Measurements from ENCODE around the gene H6PD.

Gene H6PD

DNA sequence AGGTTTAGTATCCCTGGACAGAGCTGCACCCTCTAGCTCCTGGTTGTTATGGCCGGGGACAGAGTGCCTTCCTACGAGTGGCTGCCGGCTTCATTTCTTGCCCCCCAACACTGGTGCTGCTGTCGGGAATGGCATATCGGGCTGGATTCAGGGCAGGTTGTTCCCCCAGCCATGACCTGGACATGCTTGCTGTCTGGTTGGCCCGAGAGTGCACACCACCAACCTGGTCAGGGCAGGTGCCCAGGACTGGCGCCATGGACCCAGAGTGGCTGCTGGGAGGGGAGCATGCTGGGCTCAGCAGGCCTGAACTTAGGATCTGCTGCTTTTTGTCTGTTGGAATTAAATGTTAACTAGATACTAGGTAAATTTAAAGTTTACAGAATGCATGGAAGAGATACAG is 21.8 kb downstream of the H6PD start:
- DNase-seq (ENCODE audit: extremely low read depth in 1 of 2, low read depth in 1 of 2): no peak

DNA sequence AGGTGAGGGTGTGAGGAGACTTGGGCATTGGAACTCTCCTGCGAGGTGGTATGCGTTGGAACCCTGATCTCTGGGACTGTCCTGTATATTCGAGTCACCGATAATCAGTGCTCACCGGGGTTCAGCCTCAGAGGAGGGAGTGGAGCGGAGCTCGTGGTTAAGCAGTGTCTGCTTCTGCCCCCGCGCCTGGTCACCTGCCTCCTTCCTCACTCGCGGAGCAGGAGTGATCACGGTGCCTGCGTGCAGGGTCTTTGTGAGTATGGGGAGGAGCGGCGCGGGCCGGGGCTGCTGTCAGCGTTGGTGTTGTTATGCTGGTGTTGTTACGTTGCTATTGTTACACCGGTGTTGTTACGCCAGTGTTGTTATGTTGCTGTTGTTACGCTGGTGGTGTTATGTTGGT is 23.3 kb downstream of the H6PD start:
- no peak for DNase-seq (ENCODE audit: extremely low read depth in 1 of 2, low read depth in 1 of 2)

DNA sequence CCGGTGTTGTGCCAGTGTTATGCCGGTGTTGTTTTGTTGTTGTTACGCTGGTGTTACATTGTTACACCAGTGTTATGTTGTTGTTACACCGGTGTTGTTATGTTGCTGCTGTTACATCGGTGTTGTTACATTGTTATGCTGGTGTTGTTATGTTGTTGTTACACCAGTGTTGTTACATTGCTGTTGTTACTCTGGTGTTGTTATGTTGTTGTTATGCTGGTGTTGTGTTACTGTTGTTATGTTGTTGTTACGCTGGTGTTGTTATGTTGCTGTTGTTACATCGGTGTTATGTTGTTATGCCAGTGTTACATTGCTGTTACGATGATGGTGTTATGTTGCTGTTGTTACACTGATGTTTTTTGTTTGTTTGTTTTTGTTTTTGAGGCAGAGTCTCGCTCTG is 24.1 kb downstream of the H6PD start:
- no peak for DNase-seq (ENCODE audit: extremely low read depth in 1 of 2, low read depth in 1 of 2)

DNA sequence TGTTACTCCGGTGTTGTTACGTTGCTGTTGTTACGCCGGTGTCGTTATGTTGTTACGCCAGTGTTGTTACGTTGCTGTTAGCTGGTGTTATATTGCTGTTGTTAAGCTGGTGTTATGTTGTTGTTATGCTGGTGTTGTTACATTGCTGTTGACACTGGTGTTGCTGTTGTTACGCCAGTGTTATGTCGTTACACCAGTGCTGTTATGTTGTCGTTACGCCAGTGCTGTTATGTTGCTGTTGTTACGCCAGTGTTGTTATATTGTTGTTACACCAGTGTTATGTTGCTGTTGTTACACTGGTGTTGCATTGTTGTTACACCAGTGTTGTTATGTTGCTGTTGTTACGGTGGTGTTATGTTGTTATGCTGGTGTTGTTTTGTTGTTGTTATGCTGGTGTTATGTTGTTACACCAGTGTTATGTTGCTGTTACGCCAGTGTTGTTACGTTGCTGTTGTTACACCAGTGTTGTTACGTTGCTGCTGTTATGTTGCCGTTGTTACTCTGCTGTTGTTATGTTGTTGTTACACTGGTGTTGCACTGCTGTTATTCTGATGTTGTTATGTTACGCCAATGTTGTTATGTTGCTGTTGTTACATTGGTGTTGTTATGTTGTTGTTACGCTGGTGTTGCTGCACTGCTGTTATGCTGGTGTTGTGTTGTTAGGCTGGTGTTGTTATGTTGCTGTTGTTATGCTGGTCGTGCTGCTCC is 25.6 kb downstream of the H6PD start:
- no peak for DNase-seq (ENCODE audit: extremely low read depth in 1 of 2, low read depth in 1 of 2)

DNA sequence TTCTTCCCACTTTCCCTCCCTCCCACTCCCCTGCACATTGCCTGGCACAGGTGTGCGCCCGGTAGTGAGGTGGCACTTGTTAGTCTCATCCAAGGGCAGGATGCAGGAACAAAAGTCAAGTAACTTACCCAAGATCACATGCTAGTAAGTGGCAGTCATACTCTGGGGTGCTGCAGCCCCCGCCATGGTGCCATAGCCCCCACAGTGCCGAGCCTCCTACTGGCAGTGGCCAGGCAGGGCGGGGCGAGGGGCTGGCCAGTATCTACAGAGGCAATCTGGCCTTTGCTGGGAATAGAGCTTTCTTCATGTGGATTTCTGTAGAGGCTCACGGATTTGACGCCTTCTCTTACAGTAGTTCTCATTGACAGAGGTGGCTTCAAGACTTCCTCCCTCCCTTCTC is 26.9 kb downstream of the H6PD start:
- DNase-seq (ENCODE audit: extremely low read depth in 1 of 2, low read depth in 1 of 2): no peak

DNA sequence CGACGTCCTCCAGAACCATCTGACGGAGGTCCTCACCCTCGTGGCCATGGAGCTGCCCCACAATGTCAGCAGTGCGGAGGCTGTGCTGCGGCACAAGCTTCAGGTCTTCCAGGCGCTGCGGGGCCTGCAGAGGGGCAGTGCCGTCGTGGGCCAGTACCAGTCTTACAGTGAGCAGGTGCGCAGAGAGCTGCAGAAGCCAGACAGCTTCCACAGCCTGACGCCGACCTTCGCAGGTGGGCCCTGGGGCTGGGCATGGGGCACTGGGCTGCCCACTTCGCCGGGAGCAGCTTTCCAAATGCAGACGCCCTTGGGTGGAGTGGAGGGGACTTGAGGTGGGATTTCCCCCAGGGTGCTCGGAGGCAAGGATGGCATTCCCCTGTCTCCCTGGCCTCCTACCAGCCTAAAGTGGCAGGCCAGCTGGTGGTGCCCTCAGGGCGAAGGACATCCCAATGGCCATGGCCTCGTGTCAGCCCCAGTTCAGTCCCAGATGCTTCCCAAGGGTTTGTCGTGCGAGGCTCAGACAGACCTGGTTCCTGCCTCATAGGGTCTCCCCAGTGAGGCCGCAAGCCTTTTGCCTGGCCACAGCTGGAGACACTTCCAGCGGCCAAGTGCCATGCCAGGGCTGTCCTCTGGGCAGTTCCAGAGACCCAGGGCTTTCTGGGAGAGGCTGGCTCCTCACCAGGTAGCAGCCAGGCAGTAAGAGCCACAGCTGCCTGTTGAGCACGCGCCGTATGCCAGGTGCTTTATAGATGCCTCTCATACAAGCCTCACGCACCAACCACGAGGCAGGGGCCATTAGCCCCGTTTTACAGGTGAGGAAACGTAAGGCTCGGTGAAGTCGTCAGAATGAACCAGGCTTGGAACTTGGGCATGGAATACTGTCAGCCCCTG is 27.8 kb downstream of the H6PD start:
- DNase-seq (ENCODE audit: extremely low read depth in 1 of 2, low read depth in 1 of 2): no peak

DNA sequence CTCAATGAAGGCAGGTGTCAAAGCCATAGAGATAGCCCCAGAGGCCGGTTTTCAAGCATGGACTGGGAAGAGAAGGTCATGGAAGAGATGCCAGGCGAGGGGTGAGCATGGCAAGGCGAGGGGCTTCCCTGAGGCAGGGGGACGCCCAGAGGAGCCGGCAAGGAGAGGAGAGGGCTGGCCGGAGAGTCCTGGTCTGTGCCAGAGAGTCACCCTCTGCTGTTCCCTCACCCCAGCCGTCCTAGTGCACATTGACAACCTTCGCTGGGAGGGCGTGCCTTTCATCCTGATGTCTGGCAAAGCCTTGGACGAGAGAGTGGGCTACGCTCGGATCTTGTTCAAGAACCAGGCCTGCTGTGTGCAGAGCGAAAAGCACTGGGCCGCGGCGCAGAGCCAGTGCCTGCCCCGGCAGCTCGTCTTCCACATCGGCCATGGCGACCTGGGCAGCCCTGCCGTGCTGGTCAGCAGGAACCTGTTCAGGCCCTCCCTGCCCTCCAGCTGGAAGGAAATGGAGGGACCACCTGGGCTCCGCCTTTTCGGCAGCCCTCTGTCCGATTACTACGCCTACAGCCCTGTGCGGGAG is 28.8 kb downstream of the H6PD start:
- DNase-seq (ENCODE audit: extremely low read depth in 1 of 2, low read depth in 1 of 2): no peak

DNA sequence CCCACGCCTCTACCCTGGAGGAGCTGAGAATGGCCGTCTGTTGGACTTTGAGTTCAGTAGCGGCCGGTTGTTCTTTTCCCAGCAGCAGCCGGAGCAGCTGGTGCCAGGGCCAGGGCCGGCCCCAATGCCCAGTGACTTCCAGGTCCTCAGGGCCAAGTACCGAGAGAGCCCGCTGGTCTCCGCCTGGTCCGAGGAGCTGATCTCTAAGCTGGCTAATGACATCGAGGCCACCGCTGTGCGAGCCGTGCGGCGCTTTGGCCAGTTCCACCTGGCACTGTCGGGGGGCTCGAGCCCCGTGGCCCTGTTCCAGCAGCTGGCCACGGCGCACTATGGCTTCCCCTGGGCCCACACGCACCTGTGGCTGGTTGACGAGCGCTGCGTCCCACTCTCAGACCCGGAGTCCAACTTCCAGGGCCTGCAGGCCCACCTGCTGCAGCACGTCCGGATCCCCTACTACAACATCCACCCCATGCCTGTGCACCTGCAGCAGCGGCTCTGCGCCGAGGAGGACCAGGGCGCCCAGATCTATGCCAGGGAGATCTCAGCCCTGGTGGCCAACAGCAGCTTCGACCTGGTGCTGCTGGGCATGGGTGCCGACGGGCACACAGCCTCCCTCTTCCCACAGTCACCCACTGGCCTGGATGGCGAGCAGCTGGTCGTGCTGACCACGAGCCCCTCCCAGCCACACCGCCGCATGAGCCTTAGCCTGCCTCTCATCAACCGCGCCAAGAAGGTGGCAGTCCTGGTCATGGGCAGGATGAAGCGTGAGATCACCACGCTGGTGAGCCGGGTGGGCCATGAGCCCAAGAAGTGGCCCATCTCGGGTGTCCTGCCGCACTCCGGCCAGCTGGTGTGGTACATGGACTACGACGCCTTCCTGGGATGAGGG is 29.7 kb downstream of the H6PD start:
- no peak for DNase-seq (ENCODE audit: extremely low read depth in 1 of 2, low read depth in 1 of 2)

DNA sequence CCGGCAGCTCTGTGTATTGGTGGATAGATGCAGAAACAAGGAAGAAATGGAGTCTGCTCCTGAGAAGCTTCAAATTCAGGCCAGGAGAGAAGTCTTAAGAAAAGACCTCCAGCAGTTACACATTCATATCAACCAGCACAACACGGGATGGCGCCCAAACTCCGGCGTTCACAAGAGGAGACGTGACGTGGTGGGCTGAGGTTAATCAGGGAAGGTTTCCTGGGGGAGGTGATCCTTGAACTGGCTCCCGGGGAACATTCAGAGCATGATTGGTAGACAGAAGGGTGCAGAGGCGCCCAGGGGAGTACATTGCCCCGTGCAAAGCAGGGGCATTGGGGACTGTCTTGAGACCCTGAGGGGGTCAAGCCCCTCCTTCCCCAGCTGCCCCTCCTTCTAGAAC is 30.5 kb downstream of the H6PD start:
- DNase-seq (ENCODE audit: extremely low read depth in 1 of 2, low read depth in 1 of 2): no peak

DNA sequence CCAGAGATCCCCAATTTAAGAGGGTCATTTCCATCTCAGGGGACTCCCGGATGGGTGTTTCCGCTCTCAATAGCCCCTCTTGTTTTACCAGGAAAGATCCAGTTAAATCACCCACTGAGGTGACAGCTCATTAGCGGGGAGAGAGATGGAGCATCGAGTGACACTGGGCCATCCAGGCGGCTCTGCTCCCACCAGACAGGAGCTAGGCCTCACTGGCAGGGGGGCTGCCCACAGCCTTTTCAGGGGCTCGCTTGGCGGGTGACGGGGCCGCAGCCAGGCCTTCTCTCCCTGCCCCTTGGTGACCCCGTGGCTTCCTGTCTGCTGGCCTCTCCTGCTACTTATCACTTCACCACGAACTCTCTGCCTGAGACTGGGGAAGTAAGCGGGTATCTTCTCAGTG is 31.4 kb downstream of the H6PD start:
- no peak for DNase-seq (ENCODE audit: extremely low read depth in 1 of 2, low read depth in 1 of 2)

DNA sequence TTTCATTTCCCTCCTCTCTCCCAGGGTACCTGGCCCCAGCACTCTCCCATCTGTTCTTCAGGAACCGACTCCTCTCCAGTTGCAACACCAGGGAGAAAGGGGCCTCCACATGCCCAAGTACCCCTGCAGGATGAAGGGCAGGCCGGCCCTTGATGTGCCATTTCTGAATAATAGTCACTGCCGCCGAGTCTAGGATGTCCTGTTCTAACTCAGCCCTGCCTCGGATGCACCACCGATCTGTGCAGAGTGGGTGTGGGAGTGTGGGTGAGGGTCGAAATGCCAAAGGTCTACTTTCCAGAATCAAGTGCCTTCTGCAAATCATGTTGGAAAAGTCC is 32.7 kb downstream of the H6PD start:
- no peak for DNase-seq (ENCODE audit: extremely low read depth in 1 of 2, low read depth in 1 of 2)

DNA sequence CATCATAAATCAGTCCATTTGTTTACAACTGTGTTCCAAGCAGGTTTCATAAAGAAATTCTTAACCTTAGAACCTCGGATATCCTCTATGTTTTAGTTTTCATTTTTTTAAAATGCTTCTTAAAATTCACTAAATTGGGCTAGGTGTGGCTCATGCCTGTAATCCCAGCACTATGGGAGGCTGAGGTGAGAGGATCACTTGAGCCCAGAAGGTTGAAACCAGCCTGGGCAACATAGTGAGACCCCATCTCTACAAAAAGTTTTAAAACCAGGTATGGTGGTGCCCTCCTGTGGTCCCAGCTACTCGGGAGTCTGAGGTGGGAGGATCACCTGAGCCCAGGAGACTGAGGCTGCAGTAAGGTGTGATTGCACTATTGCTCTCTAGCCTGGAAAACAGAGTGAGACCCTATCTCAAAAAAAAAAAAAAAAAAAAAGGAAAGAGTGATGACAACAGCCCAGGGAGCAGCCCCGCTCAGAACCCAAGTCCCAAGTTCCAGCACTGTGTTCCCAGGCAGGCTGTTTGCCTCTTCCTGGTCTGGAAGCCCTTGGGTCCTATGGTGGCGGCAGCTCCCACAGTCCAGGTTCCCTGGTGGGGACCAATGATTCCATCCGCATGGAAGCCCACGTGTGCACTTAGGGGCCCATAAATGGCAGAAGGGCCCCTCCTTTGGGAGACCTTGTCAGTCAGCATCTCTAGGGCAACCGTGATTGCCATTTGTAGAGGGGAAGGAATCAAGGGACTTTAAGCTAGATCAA is 33.4 kb downstream of the H6PD start:
- no peak for DNase-seq (ENCODE audit: extremely low read depth in 1 of 2, low read depth in 1 of 2)

DNA sequence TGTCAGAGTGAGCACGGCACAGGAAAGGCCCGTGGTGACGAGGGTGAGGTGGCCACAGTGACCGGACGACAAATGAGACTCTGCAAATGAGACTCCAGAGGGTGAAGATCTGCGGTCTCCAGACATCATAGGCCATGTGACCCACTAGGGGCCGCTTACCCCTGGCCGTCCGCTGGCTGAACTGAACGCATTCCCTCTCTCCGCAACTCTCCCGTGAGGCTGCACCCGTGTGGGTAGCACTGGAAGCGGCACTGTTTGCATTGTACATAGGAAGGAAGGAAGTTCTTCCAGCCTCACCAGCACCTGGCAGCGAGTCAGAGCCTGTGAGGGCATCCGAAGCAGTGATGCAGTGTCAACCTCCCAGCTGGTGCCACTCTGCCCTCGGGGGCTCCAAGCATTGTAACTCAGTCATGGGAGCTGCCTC is 34.5 kb downstream of the H6PD start:
- DNase-seq (ENCODE audit: extremely low read depth in 1 of 2, low read depth in 1 of 2): no peak

DNA sequence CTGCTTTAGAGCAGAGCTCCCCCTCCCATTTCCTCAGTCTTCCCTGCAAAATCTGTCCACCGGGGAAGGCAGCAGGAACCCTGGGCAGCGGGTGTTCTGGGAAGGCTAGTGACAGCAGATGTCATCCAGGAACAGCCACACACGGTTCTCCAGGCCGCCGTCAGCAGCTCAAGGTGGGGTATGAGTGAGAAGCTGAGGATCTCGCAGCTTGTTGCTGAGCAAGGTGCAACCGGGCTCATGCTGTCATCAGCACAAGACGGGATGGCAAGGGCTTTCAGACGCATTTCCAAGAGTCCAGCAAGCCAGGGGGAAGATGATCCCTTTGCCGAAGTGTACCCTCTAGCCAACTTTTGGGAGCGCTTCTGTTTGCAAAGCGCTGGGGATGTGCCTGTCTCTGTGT is 35.1 kb downstream of the H6PD start:
- no peak for DNase-seq (ENCODE audit: extremely low read depth in 1 of 2, low read depth in 1 of 2)

DNA sequence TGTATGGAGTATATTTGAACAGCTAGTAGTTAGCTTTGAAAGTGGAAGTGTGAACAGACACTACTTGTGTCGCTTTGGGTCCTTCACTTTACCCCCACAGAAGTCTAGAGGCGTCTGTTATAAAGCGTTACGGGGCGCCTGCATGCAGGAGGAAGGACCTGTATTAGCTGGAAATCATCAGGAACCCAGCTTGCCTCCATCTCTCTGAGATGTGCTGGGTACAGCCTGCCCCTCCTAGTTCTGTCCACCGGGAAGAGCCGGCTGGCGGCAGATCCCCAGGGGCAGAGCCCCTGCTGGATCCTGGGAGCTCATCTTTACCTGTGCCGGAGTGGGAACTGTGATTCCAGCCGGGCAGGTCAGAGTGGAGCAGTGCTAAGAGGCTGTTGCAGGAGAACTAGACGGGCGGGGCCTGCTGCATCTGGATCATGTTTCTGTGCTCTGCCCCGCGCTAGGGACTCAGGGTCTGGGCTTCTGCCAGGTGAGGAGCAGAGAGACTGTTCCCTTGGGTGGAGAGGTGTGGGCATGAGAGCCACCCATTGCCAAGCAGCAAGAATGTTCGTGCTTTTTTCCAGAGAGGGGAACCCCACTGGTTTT is 35.8 kb downstream of the H6PD start:
- no peak for DNase-seq (ENCODE audit: extremely low read depth in 1 of 2, low read depth in 1 of 2)

DNA sequence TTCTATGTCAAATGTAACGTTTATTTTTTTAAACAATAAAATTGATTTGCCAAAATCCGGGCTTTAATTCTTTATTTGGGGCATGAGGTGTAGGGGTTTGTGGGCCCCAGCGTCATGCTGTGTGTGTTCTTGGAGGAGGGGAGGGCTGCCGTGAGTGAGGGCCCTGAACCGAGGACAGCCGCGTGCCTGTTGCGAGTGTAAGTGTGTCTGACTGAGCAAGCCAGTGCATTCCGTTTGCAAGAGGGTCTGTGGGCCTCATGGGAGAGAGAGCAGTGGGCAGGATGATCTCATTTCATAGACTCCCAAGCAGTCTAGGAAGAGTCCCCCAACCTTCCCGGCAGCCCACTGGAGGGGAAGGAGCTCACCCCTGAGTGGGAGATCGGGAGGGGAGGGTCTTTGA is 36.7 kb downstream of the H6PD start:
- DNase-seq (ENCODE audit: extremely low read depth in 1 of 2, low read depth in 1 of 2): no peak

DNA sequence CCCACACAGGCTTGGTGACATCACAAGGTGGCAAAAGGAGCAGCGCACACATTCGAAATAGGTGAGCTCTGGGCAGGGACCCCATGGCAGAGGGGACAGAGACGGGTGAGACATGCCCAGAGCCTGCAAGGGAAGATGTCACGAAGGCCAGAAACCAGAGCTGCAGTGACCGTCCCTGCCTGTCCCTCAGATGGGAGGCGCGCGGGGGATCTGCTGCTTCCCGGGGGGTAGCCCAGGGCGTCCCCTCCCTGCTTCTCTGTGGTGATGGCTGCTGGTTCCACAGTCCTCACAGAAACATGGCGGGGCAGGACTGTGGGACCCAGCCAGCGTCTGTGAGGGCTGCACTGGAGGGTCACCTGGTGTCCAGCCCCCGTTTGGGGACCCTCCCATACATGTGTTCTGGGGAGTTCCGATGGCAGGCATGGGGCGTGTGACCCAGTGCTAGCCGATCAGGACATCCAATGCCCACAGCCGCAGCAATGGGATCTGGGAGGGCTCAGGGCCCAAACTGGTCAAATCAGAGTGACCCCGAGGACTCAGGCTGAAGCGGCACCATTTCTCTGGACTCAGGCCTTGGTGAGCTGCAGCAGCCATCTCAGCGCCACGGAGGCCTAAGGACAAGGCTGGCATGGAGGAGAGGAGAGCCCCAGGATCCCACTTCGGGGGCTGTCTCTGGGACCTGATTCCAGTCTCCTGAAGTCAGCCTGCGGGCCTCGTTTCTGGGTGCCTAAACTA is 37.5 kb downstream of the H6PD start:
- DNase-seq (ENCODE audit: extremely low read depth in 1 of 2, low read depth in 1 of 2): no peak

DNA sequence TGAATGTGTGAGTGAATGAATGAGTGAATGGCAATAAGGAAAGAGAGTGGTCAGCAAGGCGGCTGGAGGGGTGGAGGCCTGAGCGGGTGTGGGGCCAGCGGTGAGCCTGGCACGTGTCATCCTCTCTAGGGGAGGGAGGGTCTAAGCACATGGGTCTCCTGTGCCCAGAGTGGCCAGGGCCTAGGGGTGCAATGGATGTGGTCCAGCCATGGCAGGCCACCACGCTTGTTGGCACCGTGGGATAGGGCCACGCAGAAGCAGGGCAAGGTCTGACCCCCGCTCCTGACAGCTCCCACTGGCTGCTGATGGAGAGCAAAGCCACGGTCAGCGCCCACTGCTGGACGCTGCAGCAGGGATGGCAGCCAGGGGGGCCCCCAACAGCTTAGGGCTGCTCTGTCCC is 38.6 kb downstream of the H6PD start:
- no peak for DNase-seq (ENCODE audit: extremely low read depth in 1 of 2, low read depth in 1 of 2)

DNA sequence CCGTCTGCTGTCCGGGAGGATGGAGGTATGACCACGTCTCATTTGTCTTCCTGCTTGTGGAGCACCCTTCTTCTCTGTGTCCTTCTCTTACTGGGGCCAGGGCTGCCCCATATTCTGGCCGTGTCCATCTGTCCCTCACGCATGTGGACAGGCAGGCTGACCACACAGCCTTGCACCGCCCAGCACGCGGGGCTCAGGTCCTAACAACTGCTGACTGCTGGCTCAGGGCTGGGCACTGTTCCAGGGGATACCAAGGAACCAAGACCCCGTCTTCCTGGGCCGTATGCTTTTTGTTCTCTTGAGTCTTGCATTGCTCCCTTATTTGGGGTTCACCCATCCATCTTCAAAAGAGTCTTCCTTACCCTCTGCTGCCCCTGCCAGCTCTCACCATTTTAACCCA is 40.6 kb downstream of the H6PD start:
- no peak for DNase-seq (ENCODE audit: extremely low read depth in 1 of 2, low read depth in 1 of 2)

Measured in stimulated activated CD8-positive, alpha-beta memory T cell treated with anti-CD3 and anti-CD28 coated beads, Interleukin-7, amount 100 ng/mL, for 48 hours (primary cell).